IMR-90 (cell line): ENCODE data around the gene PGBD1. TPM values are rescaled to one million over a fixed set of nuclear protein-coding genes. Genes with fewer than 3 reads are reported as not detected.

ENCODE experiments used
- ATAC-seq: fragments of 200-7000 bp; cut with Tn5 transposase; 2 replicates; pipeline ENCODE4 v1.9.1; 2020; ENCODE audit warnings: low read depth, mild to moderate bottlenecking, moderate library complexity
- BruUV-seq: library from RNA; stranded (reverse); fragments of 400-500 nt; replicated peaks from 2 replicates; lab custom pipeline; 2021; lab: Mats Ljungman, UMichigan
- CTCF ChIA-PET: fragments of 300-600 bp; formaldehyde crosslinking; extraction: SDS; loops from one replicate; lab custom pipeline; 2021; ENCODE audit warnings: antibody characterized with exemption; lab: Yijun Ruan, JAX
- POLR2A ChIA-PET: fragments of 300-600 bp; sonication (Branson Sonifier 250); formaldehyde crosslinking; loops from one replicate; lab custom pipeline; 2022; ENCODE audit warnings: antibody characterized with exemption; ENCODE audit not compliant: unreplicated experiment; lab: Charles Lee
- DNase-seq: peaks from one replicate; pipeline ENCODE4 v3.0.0; 2013
- H2AFZ ChIP-seq: replicated peaks from 2 replicates; pipeline ENCODE3; 2013; ENCODE audit warnings: low read length, mild to moderate bottlenecking; ENCODE audit not compliant: poor library complexity
- H2AK5ac ChIP-seq: 2 replicates; pipeline ENCODE4 v1.6.1; 2013; ENCODE audit warnings: low read depth, low read length, inconsistent platforms
- H2AK9ac ChIP-seq: replicated peaks from 2 replicates; pipeline ENCODE3; 2013; ENCODE audit warnings: mild to moderate bottlenecking, low read depth, low read length, moderate library complexity; ENCODE audit not compliant: poor library complexity
- H2BK120ac ChIP-seq: 2 replicates; pipeline ENCODE4 v1.6.1; 2013; ENCODE audit warnings: low read depth, low read length, inconsistent platforms
- H2BK15ac ChIP-seq: 3 replicates; pipeline ENCODE4 v1.6.1; 2013; ENCODE audit warnings: low read depth, low read length, inconsistent platforms
- H2BK20ac ChIP-seq: 2 replicates; pipeline ENCODE4 v1.6.1; 2013; ENCODE audit warnings: low read depth, mild to moderate bottlenecking, inconsistent platforms, low read length, moderate library complexity
- H2BK5ac ChIP-seq: 2 replicates; pipeline ENCODE4 v1.6.1; 2013; ENCODE audit warnings: mild to moderate bottlenecking, low read depth, low read length, inconsistent platforms; ENCODE audit not compliant: poor library complexity, severe bottlenecking
- H3K14ac ChIP-seq: replicated peaks from 2 replicates; pipeline ENCODE4 v1.6.1; 2013; ENCODE audit warnings: low read depth, low read length, inconsistent platforms
- H3K18ac ChIP-seq: 2 replicates; pipeline ENCODE4 v1.6.1; 2013; ENCODE audit warnings: low read depth, low read length, control low read depth
- H3K23ac ChIP-seq: 2 replicates; pipeline ENCODE4 v1.6.1; 2013; ENCODE audit warnings: low read depth, low read length, inconsistent platforms
- H3K27ac ChIP-seq: 2 replicates; pipeline ENCODE4 v1.5.1; 2013; ENCODE audit warnings: mild to moderate bottlenecking, control low read depth, low read length; ENCODE audit not compliant: insufficient read depth
- H3K27me3 ChIP-seq: 2 replicates; pipeline ENCODE4 v1.6.1; 2013; ENCODE audit warnings: low read length; ENCODE audit not compliant: control insufficient read depth, insufficient read depth
- H3K36me3 ChIP-seq: 2 replicates; pipeline ENCODE4 v1.6.1; 2013; ENCODE audit warnings: low read length, mixed read lengths; ENCODE audit not compliant: control insufficient read depth, insufficient read depth
- H3K4ac ChIP-seq: 2 replicates; pipeline ENCODE4 v1.6.1; 2013; ENCODE audit warnings: low read depth, low read length, inconsistent platforms
- H3K4me1 ChIP-seq: 2 replicates; pipeline ENCODE4 v1.6.1; 2013; ENCODE audit warnings: low read length, mixed read lengths; ENCODE audit not compliant: control insufficient read depth, insufficient read depth
- H3K4me2 ChIP-seq: 2 replicates; pipeline ENCODE4 v1.6.1; 2013; ENCODE audit warnings: low read depth, mild to moderate bottlenecking, control low read depth, low read length, moderate library complexity
- H3K4me3 ChIP-seq: 2 replicates; pipeline ENCODE4 v1.5.1; 2013; ENCODE audit warnings: low read depth, mild to moderate bottlenecking, control low read depth, low read length, moderate library complexity; ENCODE audit not compliant: insufficient read depth
- H3K56ac ChIP-seq: 2 replicates; pipeline ENCODE4 v1.6.1; 2013; ENCODE audit warnings: low read length, inconsistent platforms; ENCODE audit not compliant: insufficient read depth; ENCODE audit errors: extremely low read depth
- H3K79me1 ChIP-seq, 2 experiments: 2 replicates each; pipeline ENCODE4 v1.6.1; 2013; ENCODE audit warnings: low read length in 2 of 2, inconsistent platforms in 1 of 2, low read depth in 1 of 2
- H3K9ac ChIP-seq: 2 replicates; pipeline ENCODE4 v1.6.1; 2013; ENCODE audit warnings: low read depth, low read length, control low read depth
- H3K9me1 ChIP-seq: 2 replicates; pipeline ENCODE4 v1.6.1; 2013; ENCODE audit warnings: low read length, inconsistent platforms; ENCODE audit not compliant: insufficient read depth
- H3K9me3 ChIP-seq: 2 replicates; pipeline ENCODE4 v1.6.1; 2013; ENCODE audit warnings: low read length; ENCODE audit not compliant: control insufficient read depth, insufficient read depth
- H4K20me1 ChIP-seq: 2 replicates; pipeline ENCODE4 v1.6.1; 2013; ENCODE audit warnings: low read length, inconsistent platforms; ENCODE audit not compliant: insufficient read depth
- H4K5ac ChIP-seq: 2 replicates; pipeline ENCODE4 v1.6.1; 2013; ENCODE audit warnings: mild to moderate bottlenecking, low read depth, low read length, control low read depth
- H4K8ac ChIP-seq, 2 experiments: 2 replicates each; pipeline ENCODE4 v1.6.1; 2013; ENCODE audit warnings: low read depth in 2 of 2, low read length in 2 of 2, control low read depth in 1 of 2, inconsistent platforms in 1 of 2
- H4K91ac ChIP-seq: 2 replicates; pipeline ENCODE4 v1.6.1; 2013; ENCODE audit warnings: low read depth, low read length, inconsistent platforms; ENCODE audit not compliant: insufficient read depth
- CEBPB ChIP-seq: IDR thresholded peaks from 2 replicates; pipeline ENCODE4 v1.6.1; 2012; ENCODE audit warnings: low read depth, low read length, improper control_type of control experiment
- MAFK ChIP-seq: IDR thresholded peaks from 2 replicates; pipeline ENCODE4 v1.6.1; 2012; ENCODE audit warnings: low read depth, low read length, improper control_type of control experiment
- RFX5 ChIP-seq: IDR thresholded peaks from 2 replicates; pipeline ENCODE4 v1.8.0; 2012; ENCODE audit warnings: low read depth, mild to moderate bottlenecking, low read length, moderate library complexity
- WGBS, 2 experiments: methylation state at CpG; one replicate each; pipeline versions ENCODE4 v1.1.5 to v1.1.7; 2013; ENCODE audit warnings: missing lambda C conversion rate in 2 of 2; ENCODE audit not compliant: insufficient read length in 1 of 2; ENCODE audit errors: extremely low coverage in 2 of 2; 5-methylcytosine and 5-hydroxymethylcytosine counted together
- dilution Hi-C: fragments of 300-500 bp; cut with HindIII; formaldehyde crosslinking; loops from one replicate; pipeline ENCODE4 v1.14.3; 2018; ENCODE audit warnings: low sequenced_read_pairs; ENCODE audit not compliant: unreplicated experiment
- in situ Hi-C: fragments of 300-500 bp; cut with MboI; formaldehyde crosslinking; loops from 3 replicates; pipeline ENCODE4 v1.14.3; 2019; ENCODE audit warnings: low sequenced_read_pairs, inconsistent platforms, mixed read lengths
- intact Hi-C: fragments of 100-400 bp; cut with micrococcal nuclease; formaldehyde crosslinking; loops from 2 replicates; pipeline ENCODE4 v1.10.0; 2022
- polyA plus RNA-seq, 3 experiments: library from polyadenylated mRNA; depleted of rRNA; stranded (reverse); fragments of >200 nt; gene quantifications; 2 replicates each; pipeline ENCODE4 v1.2.3, GENCODE V29; 2012; ENCODE audit warnings: low replicate concordance in 1 of 3
- total RNA-seq: library from RNA; depleted of rRNA; stranded (reverse); fragments of >200 nt; gene quantifications from 2 replicates; pipeline ENCODE4 v1.2.3, GENCODE V29; 2012
- TF ChIP-seq, protein P1 (sequence below): fragments of 150-350 bp; IDR thresholded peaks from 2 replicates; pipeline ENCODE4 v1.6.1; 2017; ENCODE audit warnings: mild to moderate bottlenecking, antibody characterized with exemption, low read length, low read depth

Gene PGBD1
- total and polyA plus RNA-seq, 2 of the 4 experiments (the other 2 are of a cell fraction): 3.9 to 6.3 TPM

DNA sequence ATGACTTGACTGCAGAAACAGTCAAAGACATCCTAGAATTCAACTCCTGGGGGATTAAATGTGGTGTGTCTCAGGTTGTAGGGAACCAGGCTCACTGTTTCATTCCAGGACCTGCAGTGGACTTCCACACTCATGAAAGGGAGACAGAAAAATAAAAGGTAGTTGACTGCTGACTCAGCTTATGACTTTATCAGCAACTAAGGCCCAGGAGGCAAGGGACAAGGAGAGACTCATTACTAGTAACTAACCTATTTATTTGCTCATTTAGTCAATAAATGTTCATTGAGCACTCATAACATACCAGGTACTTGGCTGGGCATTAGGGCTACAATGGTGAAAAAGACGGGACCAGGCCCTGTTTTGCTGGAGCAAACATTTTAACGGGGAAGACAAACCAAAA, 51.7 kb downstream of the PGBD1 start:
- Histone ChIP-seq H2AFZ (no peak overlapping the region), H3K27ac (no peak overlapping the region), H3K4me3 (no peak overlapping the region), H2BK15ac (no peak overlapping the region), H3K27me3 (no peaks in the 10 kb centered on the region), H2BK120ac (no peak overlapping the region), H3K56ac (no peak overlapping the region), H4K8ac (no peak overlapping the region), H3K14ac (no peak overlapping the region), H3K9me3 (peaks cover 3% of the 10 kb centered on the region; the same call in 1 of the 2 replicates), H3K4me1 (peaks cover 2% of the 10 kb centered on the region; the same call in 1 of the 2 replicates), H3K18ac (no peak overlapping the region), H2BK5ac (no peak overlapping the region), H2AK9ac (no peak overlapping the region), H4K20me1 (no peaks in the 10 kb centered on the region), H3K4me2 (no peak overlapping the region), H3K9me1 (no peaks in the 10 kb centered on the region), H2AK5ac (no peak overlapping the region), H2BK20ac (no peak overlapping the region), H3K36me3 (peaks cover 2% of the 10 kb centered on the region; the same call in 1 of the 2 replicates), H3K23ac (no peak overlapping the region), H4K5ac (no peak overlapping the region), H3K9ac (no peak overlapping the region), H3K4ac (no peak overlapping the region), H4K91ac (no peak overlapping the region), H3K79me1 (peaks cover 0 to 11% of the 10 kb centered on the region in 2 experiments; a peak in 2 of 4 replicates)
- dilution Hi-C loops: no loop called here
- ChIA-PET POLR2A (no interaction called here), CTCF (no interaction called here)
- TF ChIP-seq RFX5 (no peak), MAFK (peak; percentile 42; the same call in 1 of the 2 replicates), CEBPB (no peak)
- TF ChIP-seq, protein P1, sequence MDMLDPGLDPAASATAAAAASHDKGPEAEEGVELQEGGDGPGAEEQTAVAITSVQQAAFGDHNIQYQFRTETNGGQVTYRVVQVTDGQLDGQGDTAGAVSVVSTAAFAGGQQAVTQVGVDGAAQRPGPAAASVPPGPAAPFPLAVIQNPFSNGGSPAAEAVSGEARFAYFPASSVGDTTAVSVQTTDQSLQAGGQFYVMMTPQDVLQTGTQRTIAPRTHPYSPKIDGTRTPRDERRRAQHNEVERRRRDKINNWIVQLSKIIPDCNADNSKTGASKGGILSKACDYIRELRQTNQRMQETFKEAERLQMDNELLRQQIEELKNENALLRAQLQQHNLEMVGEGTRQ: no peak
- no peak for ATAC-seq
- no TSS peak for BruUV-seq
- intact Hi-C loops: no loop called here
- in situ Hi-C loops: no loop called here
- no CpG with 5 or more reads among the region's 2 CpGs for WGBS, 2 experiments
- DNase-seq: no peak
